ENCODE results near the gene FASN.

The FASN gene

GRCh38 chr17:82037092-82037888 lies 60.7 kb downstream of the FASN start, which contains the start of gene DCXR:
TSS of gene DCXR (minus strand) at chr17:82037697. CDS start at chr17:82037682, 15 bp downstream.
- in situ Hi-C loops (cut with MboI; ENCODE audit: low pct_unique_long_range_greater_than_20kb, low sequenced_read_pairs, unreplicated experiment): loop anchor here (10.0 kb wide), 1 partner anchor 128 kb away; no protein-coding TSS in a partner anchor
- peak; percentile 98 for DNase-seq (ENCODE audit: low spot score)
- TF ChIP-seq CTCF (IDR thresholded peaks at IDR 0.05; ENCODE audit: extremely low read depth, insufficient read depth, missing control alignments): peak; percentile 91

- TF ChIP-seq CTCF (IDR thresholded peaks at IDR 0.05; ENCODE audit: extremely low read depth, insufficient read depth, missing control alignments): no peak
- no peak for DNase-seq (ENCODE audit: low spot score)
Measured at GRCh38 chr17:82036634-82037091, 61.4 kb downstream of the FASN start.

GRCh38 chr17:82035956-82036633 lies 61.9 kb downstream of the FASN start:
- in situ Hi-C loops (cut with MboI; ENCODE audit: low pct_unique_long_range_greater_than_20kb, low sequenced_read_pairs, unreplicated experiment): loop anchor here (10.0 kb wide), 1 partner anchor 129 kb away; no protein-coding TSS in a partner anchor
- no peak for TF ChIP-seq CTCF (IDR thresholded peaks at IDR 0.05; ENCODE audit: extremely low read depth, insufficient read depth, missing control alignments)
- no peak for DNase-seq (ENCODE audit: low spot score)

More at GRCh38 chr17:82036634-82037091, 61.4 kb downstream of the FASN start:
- in situ Hi-C loops (cut with MboI; ENCODE audit: low pct_unique_long_range_greater_than_20kb, low sequenced_read_pairs, unreplicated experiment): loop anchor here (10.0 kb wide), 1 partner anchor 128 kb away; no protein-coding TSS in a partner anchor

- TF ChIP-seq CTCF (IDR thresholded peaks at IDR 0.05; ENCODE audit: extremely low read depth, insufficient read depth, missing control alignments): no peak
- no peak for DNase-seq (ENCODE audit: low spot score)
- in situ Hi-C loops (cut with MboI; ENCODE audit: low pct_unique_long_range_greater_than_20kb, low sequenced_read_pairs, unreplicated experiment): loop anchor here (10.0 kb wide), 1 partner anchor 129 kb away; no protein-coding TSS in a partner anchor
Measured at GRCh38 chr17:82035488-82035887, 62.5 kb downstream of the FASN start.

GRCh38 chr17:82034371-82035011 lies 63.5 kb downstream of the FASN start:
- no peak for TF ChIP-seq CTCF (IDR thresholded peaks at IDR 0.05; ENCODE audit: extremely low read depth, insufficient read depth, missing control alignments)
- no peak for DNase-seq (ENCODE audit: low spot score)
- in situ Hi-C loops (cut with MboI; ENCODE audit: low pct_unique_long_range_greater_than_20kb, low sequenced_read_pairs, unreplicated experiment): loop anchor here (10.0 kb wide), 1 partner anchor 130 kb away; no protein-coding TSS in a partner anchor

Measured in GM13977 (cell line).